Measurements from ENCODE around the gene TMC1.

- TF ChIP-seq, protein P1, sequence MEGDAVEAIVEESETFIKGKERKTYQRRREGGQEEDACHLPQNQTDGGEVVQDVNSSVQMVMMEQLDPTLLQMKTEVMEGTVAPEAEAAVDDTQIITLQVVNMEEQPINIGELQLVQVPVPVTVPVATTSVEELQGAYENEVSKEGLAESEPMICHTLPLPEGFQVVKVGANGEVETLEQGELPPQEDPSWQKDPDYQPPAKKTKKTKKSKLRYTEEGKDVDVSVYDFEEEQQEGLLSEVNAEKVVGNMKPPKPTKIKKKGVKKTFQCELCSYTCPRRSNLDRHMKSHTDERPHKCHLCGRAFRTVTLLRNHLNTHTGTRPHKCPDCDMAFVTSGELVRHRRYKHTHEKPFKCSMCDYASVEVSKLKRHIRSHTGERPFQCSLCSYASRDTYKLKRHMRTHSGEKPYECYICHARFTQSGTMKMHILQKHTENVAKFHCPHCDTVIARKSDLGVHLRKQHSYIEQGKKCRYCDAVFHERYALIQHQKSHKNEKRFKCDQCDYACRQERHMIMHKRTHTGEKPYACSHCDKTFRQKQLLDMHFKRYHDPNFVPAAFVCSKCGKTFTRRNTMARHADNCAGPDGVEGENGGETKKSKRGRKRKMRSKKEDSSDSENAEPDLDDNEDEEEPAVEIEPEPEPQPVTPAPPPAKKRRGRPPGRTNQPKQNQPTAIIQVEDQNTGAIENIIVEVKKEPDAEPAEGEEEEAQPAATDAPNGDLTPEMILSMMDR (IDR thresholded peaks at IDR 0.05; ENCODE audit: low read depth, low read length) = no peak
- TF ChIP-seq EZH2phosphoT487 (IDR thresholded peaks at IDR 0.05; ENCODE audit: low read depth) = no peak
Measured at GRCh38 chr9:72473474-72474261, 47.7 kb upstream of the TMC1 start.

Data from OCI-LY3 (cell line).